Endothelial cell of umbilical vein (primary cell): ENCODE results near the gene CALD1. TPM values are rescaled to one million over a fixed set of nuclear protein-coding genes. Genes with fewer than 3 reads are reported as not detected.

ENCODE experiments used
- BruUV-seq: library from RNA; stranded (reverse); fragments of 400-500 nt; replicated peaks from 2 replicates; lab custom pipeline; 2021; lab: Mats Ljungman, UMichigan
- CTCF ChIA-PET: fragments of 300-600, 350-600 bp; sonication (Branson Sonifier 250); formaldehyde crosslinking; loops from one replicate; lab custom pipeline; 2021; ENCODE audit warnings: antibody characterized with exemption, inconsistent platforms; lab: Charles Lee
- POLR2A ChIA-PET: fragments of 300-600, 350-600 bp; sonication (Branson Sonifier 250); formaldehyde crosslinking; loops from one replicate; lab custom pipeline; 2021; ENCODE audit warnings: antibody characterized with exemption, inconsistent platforms; lab: Charles Lee
- DNase-seq: peaks from one replicate; pipeline ENCODE4 v3.0.0-alpha.2; 2011; ENCODE audit warnings: low read depth, low spot score
- FAIRE-seq: peaks from 2 replicates; lab custom pipeline; 2011; peaks lifted over from hg19 to GRCh38; lab: Jason Lieb, UNC
- H2AFZ ChIP-seq: 2 replicates; pipeline ENCODE4 v1.6.0; 2012; ENCODE audit warnings: low read depth, low read length, control low read depth, inconsistent platforms
- H3K27ac ChIP-seq: 2 replicates; pipeline ENCODE4 v1.5.1; 2011; ENCODE audit warnings: low read depth, mild to moderate bottlenecking, control low read depth, low read length, moderate library complexity; ENCODE audit not compliant: insufficient read depth
- H3K27me3 ChIP-seq, 2 experiments: 2 replicates each; pipeline versions ENCODE4 v1.6.0 to v1.6.1; 2011; ENCODE audit warnings: low read length in 2 of 2, mixed read lengths in 1 of 2; ENCODE audit not compliant: control insufficient read depth in 2 of 2, insufficient read depth in 2 of 2
- H3K36me3 ChIP-seq, 2 experiments: 2 replicates in 1 of 2; 3 replicates in 1 of 2; pipeline ENCODE4 v1.5.1; 2011; ENCODE audit warnings: low read length in 2 of 2, mild to moderate bottlenecking in 1 of 2, moderate library complexity in 1 of 2; ENCODE audit not compliant: control insufficient read depth in 2 of 2, insufficient read depth in 2 of 2; ENCODE audit errors: extremely low read depth in 1 of 2
- H3K4me1 ChIP-seq: 3 replicates; pipeline ENCODE4 v1.5.1; 2011; ENCODE audit warnings: mild to moderate bottlenecking, low read length; ENCODE audit not compliant: control insufficient read depth, insufficient read depth; ENCODE audit errors: extremely low read depth
- H3K4me2 ChIP-seq: 2 replicates; pipeline ENCODE4 v1.6.1; 2011; ENCODE audit warnings: low read length, control low read depth, mixed read lengths; ENCODE audit not compliant: insufficient read depth
- H3K4me3 ChIP-seq, 3 experiments: fragments of 200-600 bp in 1 of 3; sonication (generic), shearing (Covaris generic) in 1 of 3; replicated peaks in 1 of 3; 2 replicates each; pipeline ENCODE4 v1.5.1; 2011 to 2016; ENCODE audit warnings: control low read depth in 3 of 3, low read length in 3 of 3, mild to moderate bottlenecking in 2 of 3, inconsistent platforms in 1 of 3, low read depth in 1 of 3, moderate library complexity in 1 of 3; ENCODE audit not compliant: insufficient read depth in 1 of 3
- H3K79me2 ChIP-seq: 2 replicates; pipeline ENCODE4 v1.6.0; 2012; ENCODE audit warnings: low read length, inconsistent platforms; ENCODE audit not compliant: control insufficient read depth, insufficient read depth
- H3K9ac ChIP-seq: replicated peaks from 2 replicates; pipeline ENCODE3; 2011; ENCODE audit warnings: low read length, control low read depth; ENCODE audit not compliant: insufficient read depth; ENCODE audit errors: extremely low read depth
- H3K9me1 ChIP-seq: replicated peaks from 3 replicates; pipeline ENCODE4 v1.6.0; 2011; ENCODE audit warnings: mild to moderate bottlenecking, low read length; ENCODE audit not compliant: control insufficient read depth, insufficient read depth; ENCODE audit errors: extremely low read depth
- H3K9me3 ChIP-seq: replicated peaks from 2 replicates; pipeline ENCODE4 v1.5.1; 2012; ENCODE audit warnings: low read length, inconsistent platforms; ENCODE audit not compliant: control insufficient read depth, insufficient read depth
- H4K20me1 ChIP-seq: replicated peaks from 2 replicates; pipeline ENCODE3; 2011; ENCODE audit warnings: mild to moderate bottlenecking, low read length; ENCODE audit not compliant: control insufficient read depth, insufficient read depth; ENCODE audit errors: extremely low read depth
- EZH2 ChIP-seq: IDR thresholded peaks from 2 replicates; pipeline ENCODE4 v1.6.1; 2012; ENCODE audit warnings: borderline replicate concordance, low read depth, mild to moderate bottlenecking, moderate library complexity, low read length, inconsistent platforms; ENCODE audit not compliant: severe bottlenecking
- FOS ChIP-seq: IDR thresholded peaks from 2 replicates; pipeline ENCODE4 v1.6.1; 2011; ENCODE audit warnings: mild to moderate bottlenecking, low read length, moderate library complexity, borderline replicate concordance; ENCODE audit not compliant: insufficient read depth
- GATA2 ChIP-seq: IDR thresholded peaks from 2 replicates; pipeline ENCODE4 v1.7.0; 2011; ENCODE audit warnings: low read depth, mild to moderate bottlenecking, moderate library complexity, mixed read lengths, low read length; ENCODE audit not compliant: insufficient read length, insufficient read depth
- JUN ChIP-seq: IDR thresholded peaks from 2 replicates; pipeline ENCODE4 v1.6.1; 2011; ENCODE audit warnings: borderline replicate concordance, low read depth; ENCODE audit not compliant: insufficient read length, insufficient read depth
- MYC ChIP-seq: IDR thresholded peaks from one replicate; pipeline ENCODE4 v1.6.1; 2011; ENCODE audit warnings: mild to moderate bottlenecking, low read depth, low read length
- POLR2A ChIP-seq: IDR thresholded peaks from 2 replicates; pipeline ENCODE4 v1.6.1; 2012; ENCODE audit warnings: low read depth, mild to moderate bottlenecking, control low read depth, low read length
- POLR2AphosphoS5 ChIP-seq: IDR thresholded peaks from 2 replicates; pipeline ENCODE4 v1.6.1; 2012; ENCODE audit warnings: low read depth, mild to moderate bottlenecking, control low read depth, low read length, moderate library complexity; ENCODE audit not compliant: insufficient read depth
- dilution Hi-C: fragments of 300-500 bp; cut with MboI; formaldehyde crosslinking; loops from one replicate; pipeline ENCODE4 v1.15.0; 2019; ENCODE audit warnings: low sequenced_read_pairs; ENCODE audit not compliant: extremely low pct_ligation_motif_present
- intact Hi-C: fragments of 100-400 bp; cut with micrococcal nuclease; formaldehyde crosslinking; loops from one replicate; pipeline ENCODE4 v1.10.0; 2022
- polyA plus RNA-seq, 4 experiments: library from polyadenylated mRNA; depleted of rRNA in 3 of 4; stranded (reverse) in 3 of 4; unstranded in 1 of 4; fragments of >200 nt; gene quantifications; 2 replicates each; pipeline versions ENCODE4 v1.2.1 to v1.2.3, GENCODE V29; 2011 to 2012; ENCODE audit warnings: missing spikeins in 1 of 4
- total RNA-seq: library from RNA; stranded (reverse); gene quantifications from 2 replicates; pipeline ENCODE4 v1.2.3, GENCODE V29; 2021
- TF ChIP-seq, protein P1 (sequence below), 2 donors: IDR thresholded peaks; 1 replicate in 1 of 2; 2 replicates in 1 of 2; pipeline ENCODE4 v1.5.1; 2011; ENCODE audit warnings: low read length in 2 of 2, mild to moderate bottlenecking in 2 of 2, moderate library complexity in 2 of 2, control low read depth in 1 of 2, inconsistent platforms in 1 of 2, low read depth in 1 of 2; ENCODE audit not compliant: insufficient read depth in 1 of 2; ENCODE audit errors: extremely low read depth in 1 of 2
- TF ChIP-seq, protein P2 (sequence below): IDR thresholded peaks from 2 replicates; pipeline ENCODE4 v1.6.1; 2011; ENCODE audit not compliant: insufficient read depth, insufficient read length

The CALD1 gene
- total and polyA plus RNA-seq, 2 donors (not counting 3 experiments of a cell fraction or from before 2014, with no cell fraction given): 136 to 307 TPM

DNA sequence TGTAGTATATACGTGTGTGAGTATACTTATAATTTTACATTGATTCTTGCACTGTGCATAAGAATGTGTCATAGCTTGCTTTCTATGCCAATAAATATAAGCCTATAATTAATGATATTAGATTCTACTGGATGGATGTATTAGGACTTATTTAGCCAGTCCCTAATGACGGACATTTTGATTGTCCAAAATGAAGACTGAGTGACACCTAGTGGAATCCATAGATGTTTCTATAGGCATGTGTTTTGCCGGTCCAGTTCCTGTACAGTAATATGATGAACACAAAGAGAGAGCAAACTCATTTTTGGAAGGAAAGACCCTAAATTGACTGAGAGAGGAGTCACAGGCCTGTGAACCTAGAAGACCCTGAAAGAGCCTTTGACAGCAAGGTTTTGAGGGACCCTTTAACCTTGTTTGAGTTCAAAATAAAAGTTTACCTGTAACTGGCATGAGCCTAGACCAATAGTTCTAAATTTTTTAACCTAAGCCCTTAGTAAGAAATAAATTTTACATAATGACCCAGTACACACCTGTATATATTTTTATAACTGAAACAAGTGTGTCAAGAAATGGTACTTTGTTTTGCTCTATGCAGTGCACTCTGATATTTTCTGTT is 164.5 kb downstream of the CALD1 start:
- Histone ChIP-seq H4K20me1 (no peaks in the 10 kb centered on the region), H3K4me2 (no peak overlapping the region), H3K9me1 (no peaks in the 10 kb centered on the region), H3K36me3 (peaks cover 16 to 25% of the 10 kb centered on the region in 2 experiments), H3K4me3 (no peak overlapping the region), H3K9me3 (no peaks in the 10 kb centered on the region), H2AFZ (no peak overlapping the region), H3K4me1 (peaks cover 11% of the 10 kb centered on the region), H3K27me3 (no peaks in the 10 kb centered on the region), H3K79me2 (no peaks in the 10 kb centered on the region), H3K9ac (no peak overlapping the region), H3K27ac (no peak overlapping the region)
- dilution Hi-C loops: no loop called here
- CTCF ChIA-PET: interaction anchor here (0.6 to 1.5 kb wide), 5 partner anchors 10 to 311 kb away, joined by 3 to 6 read pairs (median 4); no protein-coding TSS in a partner anchor
- peak; percentile 55 for DNase-seq
- POLR2A ChIA-PET: no interaction called here
- no peak for FAIRE-seq
- no TSS peak for BruUV-seq
- TF ChIP-seq, protein P1, sequence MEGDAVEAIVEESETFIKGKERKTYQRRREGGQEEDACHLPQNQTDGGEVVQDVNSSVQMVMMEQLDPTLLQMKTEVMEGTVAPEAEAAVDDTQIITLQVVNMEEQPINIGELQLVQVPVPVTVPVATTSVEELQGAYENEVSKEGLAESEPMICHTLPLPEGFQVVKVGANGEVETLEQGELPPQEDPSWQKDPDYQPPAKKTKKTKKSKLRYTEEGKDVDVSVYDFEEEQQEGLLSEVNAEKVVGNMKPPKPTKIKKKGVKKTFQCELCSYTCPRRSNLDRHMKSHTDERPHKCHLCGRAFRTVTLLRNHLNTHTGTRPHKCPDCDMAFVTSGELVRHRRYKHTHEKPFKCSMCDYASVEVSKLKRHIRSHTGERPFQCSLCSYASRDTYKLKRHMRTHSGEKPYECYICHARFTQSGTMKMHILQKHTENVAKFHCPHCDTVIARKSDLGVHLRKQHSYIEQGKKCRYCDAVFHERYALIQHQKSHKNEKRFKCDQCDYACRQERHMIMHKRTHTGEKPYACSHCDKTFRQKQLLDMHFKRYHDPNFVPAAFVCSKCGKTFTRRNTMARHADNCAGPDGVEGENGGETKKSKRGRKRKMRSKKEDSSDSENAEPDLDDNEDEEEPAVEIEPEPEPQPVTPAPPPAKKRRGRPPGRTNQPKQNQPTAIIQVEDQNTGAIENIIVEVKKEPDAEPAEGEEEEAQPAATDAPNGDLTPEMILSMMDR (IDR thresholded peaks at IDR 0.05; ENCODE audit: extremely low read depth in 1 of 2, insufficient read depth in 1 of 2, low read depth in 1 of 2, low read length in 2 of 2): peak; percentile 13 to 21
- TF ChIP-seq MYC (no peak), JUN (no peak)
- intact Hi-C loops: loop anchor here (1.0 to 5.0 kb wide), 3 partner anchors 77 to 311 kb away; no protein-coding TSS in a partner anchor

DNA sequence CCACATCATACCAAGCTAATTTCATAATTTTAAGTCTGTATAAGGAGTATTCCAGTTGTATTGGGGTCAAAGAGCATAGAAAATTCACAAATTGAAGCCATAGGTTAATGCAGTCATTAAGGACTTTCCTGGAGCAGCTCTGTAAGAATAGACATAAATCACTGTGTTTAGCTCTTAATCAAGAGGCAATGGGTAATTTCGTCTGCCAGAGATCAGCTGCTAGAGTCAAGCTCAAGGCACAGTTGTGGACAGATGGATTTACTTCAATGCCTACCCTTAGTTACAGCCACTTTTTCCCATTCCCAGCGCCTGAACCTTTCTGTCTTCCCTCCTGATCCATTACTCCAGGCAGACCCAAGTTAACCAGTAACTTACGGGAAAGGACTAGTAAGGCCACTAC is 166.3 kb downstream of the CALD1 start:
- Histone ChIP-seq H3K27ac (no peak overlapping the region), H3K9me3 (no peaks in the 10 kb centered on the region), H3K4me1 (peaks cover 10% of the 10 kb centered on the region), H3K79me2 (no peaks in the 10 kb centered on the region), H3K9ac (no peak overlapping the region), H3K4me3 (no peak overlapping the region), H2AFZ (no peak overlapping the region), H3K9me1 (no peaks in the 10 kb centered on the region), H4K20me1 (no peaks in the 10 kb centered on the region), H3K27me3 (no peaks in the 10 kb centered on the region), H3K36me3 (peaks cover 26 to 34% of the 10 kb centered on the region in 2 experiments), H3K4me2 (no peak overlapping the region)
- POLR2A ChIA-PET: no interaction called here
- FAIRE-seq: no peak
- intact Hi-C loops (no loop called here), dilution Hi-C loops (no loop called here)
- TF ChIP-seq, protein P1 (IDR thresholded peaks at IDR 0.05; ENCODE audit: extremely low read depth in 1 of 2, insufficient read depth in 1 of 2, low read depth in 1 of 2, low read length in 2 of 2): no peak
- TF ChIP-seq FOS (no peak), EZH2 (no peak), POLR2AphosphoS5 (no peak), GATA2 (no peak), POLR2A (no peak), JUN (no peak), MYC (no peak)
- TF ChIP-seq, protein P2, sequence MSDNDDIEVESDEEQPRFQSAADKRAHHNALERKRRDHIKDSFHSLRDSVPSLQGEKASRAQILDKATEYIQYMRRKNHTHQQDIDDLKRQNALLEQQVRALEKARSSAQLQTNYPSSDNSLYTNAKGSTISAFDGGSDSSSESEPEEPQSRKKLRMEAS: no peak
- BruUV-seq: no TSS peak
- CTCF ChIA-PET: interaction anchor here (1.1 to 1.2 kb wide), 3 partner anchors 221 to 260 kb away, joined by 3 to 5 read pairs (median 4); no protein-coding TSS in a partner anchor
- DNase-seq: no peak
